NOMO-1 (cell line): ENCODE results near the gene DPF1.
"Not testable (repeated sequence)": the region's sequence is repeated elsewhere in the genome, so short reads cannot be mapped to it uniquely, and the experiment has no call there.

Experiments
- DNase-seq, 2 experiments: peaks; one replicate each; lab custom pipeline; 2025; ENCODE audit not compliant: unreplicated experiment in 2 of 2; lab: John Stamatoyannopoulos, UW

DPF1 gene

DNA sequence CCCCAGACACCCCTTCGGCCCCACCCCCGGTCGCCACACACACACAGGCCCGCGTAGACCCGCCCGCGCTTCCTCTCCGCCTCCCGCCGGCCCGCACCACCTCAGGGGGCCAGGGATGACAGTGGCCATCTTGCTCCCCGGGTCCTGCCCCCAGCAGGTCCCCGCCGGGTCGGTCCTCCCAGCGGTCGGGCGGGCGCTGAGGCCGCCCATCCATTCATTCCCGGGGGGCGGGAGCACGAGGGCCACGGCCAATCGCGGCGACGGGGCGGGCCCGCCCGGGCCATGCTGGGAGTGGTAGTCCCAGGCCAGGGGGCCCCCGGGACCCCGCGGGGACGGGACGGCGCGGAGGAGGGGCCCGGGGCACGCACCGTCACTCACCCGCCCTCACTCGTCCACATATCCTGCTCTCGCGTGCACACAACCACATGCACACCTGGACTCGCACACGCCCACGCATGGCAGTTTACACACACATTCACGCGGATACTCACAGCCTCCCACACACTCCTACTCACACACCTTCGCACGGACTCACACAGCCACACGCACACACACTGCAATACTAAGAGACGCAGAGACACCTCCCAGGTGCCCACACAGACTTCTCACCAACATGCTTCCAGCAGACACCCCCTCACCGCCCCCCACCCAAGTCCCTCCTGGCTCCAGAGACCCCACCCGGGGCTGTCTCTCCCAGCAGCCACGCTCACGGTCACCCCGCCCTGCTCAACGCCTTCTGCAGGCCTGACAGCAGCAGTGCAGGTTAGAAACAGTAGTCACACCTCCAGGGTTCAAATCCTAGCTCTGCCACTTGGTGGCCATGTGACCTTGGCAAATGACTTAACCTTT is at the start of gene DPF1:
TSS of gene DPF1 (minus strand) at position 209 of the 849 bp plus-strand sequence. CDS start at position 129, 80 bp downstream.
- DNase-seq, result peak; percentile 81 to 89

DNA sequence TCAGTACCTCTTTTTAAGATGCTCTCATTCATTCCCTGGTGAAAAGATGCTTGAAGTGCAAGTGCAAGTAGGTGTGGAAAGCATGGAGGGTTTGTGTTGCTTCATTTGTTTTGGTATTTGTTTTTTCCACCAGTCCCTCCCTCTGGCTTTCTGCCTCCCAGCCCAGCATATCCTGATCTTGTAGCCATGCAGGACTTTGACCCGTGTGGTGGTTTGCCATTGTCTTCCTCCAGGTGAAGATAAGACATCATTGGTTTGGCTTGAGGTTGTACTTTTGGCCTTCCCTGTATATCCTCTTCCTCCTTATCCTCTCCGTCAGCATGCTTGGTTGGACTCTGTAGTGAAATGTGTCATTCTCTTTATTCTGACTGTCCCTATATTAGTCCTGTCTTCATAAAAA is 49.5 kb upstream of the DPF1 start:
- no peak for DNase-seq

DNA sequence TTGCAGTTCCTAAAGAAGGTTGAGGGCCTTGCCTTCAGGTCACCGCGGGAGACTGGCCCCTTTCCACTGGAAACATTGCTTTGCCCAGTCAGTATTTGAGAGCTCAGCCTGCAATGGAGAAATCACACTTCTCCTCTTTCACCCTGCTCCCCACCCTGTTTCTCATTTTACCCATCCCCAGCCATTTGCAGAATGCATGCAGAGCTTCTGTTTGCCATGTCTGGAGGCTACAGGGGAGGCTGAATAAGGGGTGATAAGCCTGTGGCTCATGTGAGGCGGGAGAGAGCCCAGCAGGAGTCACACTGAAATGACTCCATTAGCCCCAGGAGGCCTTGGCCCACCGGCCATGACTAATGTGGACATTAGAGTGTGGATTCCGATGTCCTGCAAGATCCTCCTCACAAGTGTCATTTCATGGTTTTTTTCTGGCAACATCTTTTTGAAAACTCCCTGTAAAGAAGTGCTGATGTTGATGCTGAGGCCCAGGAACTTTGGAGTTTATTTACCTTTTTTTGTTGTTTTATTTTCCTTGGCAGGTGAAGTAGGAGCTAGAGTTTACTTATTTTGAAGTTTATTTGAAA is 46.7 kb upstream of the DPF1 start:
- DNase-seq, result no peak

DNA sequence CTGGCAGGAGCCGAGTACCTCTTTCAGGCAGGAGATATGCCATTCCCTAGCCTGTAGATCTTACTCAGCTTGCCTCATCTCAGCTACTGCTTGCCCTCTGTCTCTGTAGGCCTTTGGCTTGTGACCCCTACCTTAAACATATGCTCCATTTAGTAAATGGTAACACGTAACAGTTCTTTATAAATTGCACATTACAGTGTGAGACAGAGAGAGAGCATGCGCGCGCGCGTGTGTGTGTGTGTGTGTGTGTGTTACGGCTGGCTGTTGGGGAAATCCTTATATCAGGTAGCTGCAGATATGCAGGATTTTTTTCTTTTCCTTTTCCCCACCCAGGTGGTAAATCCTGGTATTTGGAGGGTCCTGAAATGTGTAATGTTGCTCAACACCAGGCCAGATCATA is 44.5 kb upstream of the DPF1 start:
- DNase-seq, result no peak

- DNase-seq, result no peak
These were observed 43.9 kb upstream of the DPF1 start for GRCh38 chr19:38267761-38268483.

- DNase-seq, result no peak
These were observed 43.1 kb upstream of the DPF1 start for GRCh38 chr19:38266981-38267597.

DNA sequence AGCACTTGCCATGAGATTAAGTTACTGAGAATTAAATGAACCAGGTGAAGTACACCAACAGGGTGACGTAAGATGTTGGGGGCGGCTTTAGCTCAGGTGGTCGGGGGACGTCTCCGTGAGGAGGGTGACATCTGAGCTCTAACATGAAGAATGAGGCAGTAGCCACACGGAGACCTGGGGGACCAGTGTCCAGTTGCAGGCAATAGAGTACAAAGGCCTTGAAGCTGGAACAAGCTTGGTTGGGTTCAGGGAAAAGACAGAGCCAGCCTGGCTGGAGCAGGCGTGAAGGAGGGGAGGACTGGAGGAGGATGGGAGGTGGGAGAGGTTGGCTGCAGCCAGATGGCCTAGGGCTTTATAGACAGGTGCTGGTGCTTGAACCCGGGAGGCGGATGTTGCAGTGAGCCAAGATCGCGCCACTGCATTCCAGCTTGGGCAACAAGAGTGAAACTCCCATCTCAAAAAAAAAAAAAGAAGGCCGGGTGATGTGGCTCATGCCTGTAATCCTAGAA is 42.0 kb upstream of the DPF1 start:
- DNase-seq, result no peak

- DNase-seq, result peak; percentile 70 to 74
These were observed 41.3 kb upstream of the DPF1 start for GRCh38 chr19:38265213-38265861.

DNA sequence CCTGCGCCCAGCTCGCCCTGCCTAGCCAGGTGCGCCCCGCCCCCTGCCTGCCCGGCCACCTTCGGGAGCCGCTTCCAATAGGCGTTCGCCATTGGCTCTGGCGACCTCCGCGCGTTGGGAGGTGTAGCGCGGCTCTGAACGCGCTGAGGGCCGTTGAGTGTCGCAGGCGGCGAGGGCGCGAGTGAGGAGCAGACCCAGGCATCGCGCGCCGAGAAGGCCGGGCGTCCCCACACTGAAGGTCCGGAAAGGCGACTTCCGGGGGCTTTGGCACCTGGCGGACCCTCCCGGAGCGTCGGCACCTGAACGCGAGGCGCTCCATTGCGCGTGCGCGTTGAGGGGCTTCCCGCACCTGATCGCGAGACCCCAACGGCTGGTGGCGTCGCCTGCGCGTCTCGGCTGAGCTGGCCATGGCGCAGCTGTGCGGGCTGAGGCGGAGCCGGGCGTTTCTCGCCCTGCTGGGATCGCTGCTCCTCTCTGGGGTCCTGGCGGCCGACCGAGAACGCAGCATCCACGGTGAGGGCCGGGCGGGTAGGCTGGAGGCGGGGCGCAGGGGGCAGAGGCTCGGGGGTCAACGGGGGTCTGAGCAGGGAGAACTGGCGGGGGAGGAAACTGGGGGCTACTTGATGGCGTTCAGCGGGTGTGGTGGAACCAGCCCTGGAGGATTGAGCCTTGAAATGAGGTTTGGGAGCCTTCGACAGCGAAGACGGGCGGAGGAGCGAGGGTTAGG is 40.6 kb upstream of the DPF1 start, which contains the start of gene SPINT2:
TSS of gene SPINT2 (plus strand) at position 88 of the 727 bp plus-strand sequence. CDS start at position 408, 320 bp downstream.
- DNase-seq, result peak in 1 of 2 experiments; percentile 66

GRCh38 chr19:38263689-38264485 is 39.9 kb upstream of the DPF1 start:
- peak; percentile 80 to 82 for DNase-seq

GRCh38 chr19:38262585-38263268 is 38.7 kb upstream of the DPF1 start:
- no peak for DNase-seq

DNA sequence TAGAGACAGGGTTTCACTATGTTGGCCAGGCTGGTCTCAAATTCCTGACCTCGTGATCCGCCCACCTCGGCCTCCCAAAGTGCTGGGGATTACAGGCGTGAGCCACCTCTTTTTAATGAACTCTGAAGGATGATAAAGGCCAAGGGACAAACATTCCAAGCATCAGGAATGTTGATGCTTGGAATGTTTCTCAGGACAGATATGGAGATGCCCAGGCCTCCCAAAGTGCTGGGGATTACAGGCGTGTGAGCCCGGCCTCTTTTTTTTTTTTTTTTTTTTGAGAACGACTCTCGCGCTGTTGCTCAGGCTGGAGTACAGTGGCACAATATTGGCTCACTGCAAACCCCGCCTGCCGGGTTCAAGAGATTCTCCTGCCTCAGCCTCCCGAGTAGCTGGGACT is 37.9 kb upstream of the DPF1 start:
- not testable (repeated sequence) for DNase-seq

DNA sequence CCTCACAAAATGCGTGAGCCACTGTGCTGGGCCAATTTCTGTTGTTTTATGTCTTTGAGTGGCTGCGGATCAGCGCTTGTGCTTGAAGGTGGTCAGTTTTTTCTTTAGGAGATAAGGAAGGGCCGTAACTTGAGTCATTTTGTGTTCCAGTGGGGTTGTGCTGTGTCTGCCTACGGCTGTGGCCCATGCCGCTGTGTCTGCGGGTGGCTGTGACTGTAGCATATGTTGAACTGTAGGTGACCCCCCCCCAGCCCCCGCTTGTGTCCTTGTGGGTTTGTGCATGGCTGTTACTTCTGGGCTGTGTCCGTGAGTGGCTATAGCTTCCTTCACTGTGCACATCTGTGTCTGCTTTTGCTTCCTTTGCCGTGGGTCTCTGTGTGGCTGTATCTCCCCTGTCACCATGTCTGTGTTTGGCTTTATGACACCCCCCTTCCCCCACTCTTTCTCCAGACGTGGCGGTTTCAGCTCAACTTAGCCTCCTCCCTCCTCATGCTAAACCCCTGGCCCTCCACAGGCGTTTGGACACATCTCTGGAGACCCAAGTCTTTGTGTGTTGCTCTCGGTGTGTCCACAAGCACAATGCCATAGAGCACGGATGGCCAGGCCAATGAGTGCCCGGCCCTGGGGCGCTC is 31.5 kb upstream of the DPF1 start:
- no peak for DNase-seq

- DNase-seq, result no peak
These were observed 29.8 kb upstream of the DPF1 start for GRCh38 chr19:38253788-38254187.

GRCh38 chr19:38252941-38253691 is 29.1 kb upstream of the DPF1 start:
- no peak for DNase-seq

- DNase-seq, result no peak
These were observed 28.4 kb upstream of the DPF1 start for GRCh38 chr19:38252385-38252784.

DNA sequence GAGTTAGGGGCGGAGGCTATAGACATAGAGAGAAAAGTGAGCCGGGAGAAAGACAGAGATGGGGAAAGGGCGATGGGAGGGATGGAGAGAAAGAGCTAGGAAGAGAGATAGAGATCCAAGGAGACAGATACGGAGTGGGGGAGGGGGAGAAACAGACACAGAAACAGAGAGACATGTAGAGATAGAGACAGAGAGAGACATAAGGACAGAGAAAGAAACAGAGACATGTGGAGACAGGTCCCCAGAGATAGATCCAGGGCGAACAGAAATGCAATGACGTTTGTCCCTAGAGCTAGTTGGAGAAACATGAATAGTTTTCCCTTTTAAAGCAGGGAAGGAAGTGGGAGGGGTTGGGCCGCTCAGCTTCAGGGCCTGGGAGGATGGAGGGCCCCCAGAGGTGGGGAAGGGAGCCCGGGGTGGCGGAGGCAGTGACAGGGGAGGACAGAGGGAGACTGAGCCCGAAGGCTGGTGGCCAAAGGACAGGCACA is 27.6 kb upstream of the DPF1 start:
- no peak for DNase-seq
